Putamen (tissue), 1 donor: ENCODE results near the gene TROAP.
"Not testable (repeated sequence)": the region's sequence is repeated elsewhere in the genome, so short reads cannot be mapped to it uniquely, and the experiment has no call there.

ENCODE experiments used
- DNase-seq: peaks from one replicate; pipeline ENCODE4 v3.0.0-alpha.2; 2016; ENCODE audit warnings: low spot score

TROAP gene

GRCh38 chr12:49328816-49329215, 5.8 kb downstream of the TROAP start:
- DNase-seq = no peak

GRCh38 chr12:49330032-49330619, 7.1 kb downstream of the TROAP start:
- DNase-seq = no peak

- no peak for DNase-seq
Measured at GRCh38 chr12:49330631-49331379, 7.8 kb downstream of the TROAP start.

GRCh38 chr12:49331380-49332222, 8.5 kb downstream of the TROAP start:
- DNase-seq = peak; percentile 40

- no peak for DNase-seq
Measured at GRCh38 chr12:49332441-49332861, 9.4 kb downstream of the TROAP start.

GRCh38 chr12:49332891-49333371, 9.9 kb downstream of the TROAP start:
- DNase-seq = no peak

- DNase-seq = not testable (repeated sequence)
Measured at GRCh38 chr12:49333778-49334177, 10.7 kb downstream of the TROAP start.

GRCh38 chr12:49334226-49334625, 11.2 kb downstream of the TROAP start:
- DNase-seq = no peak

GRCh38 chr12:49334681-49335080, 11.6 kb downstream of the TROAP start:
- DNase-seq = no peak

GRCh38 chr12:49335118-49335954, 12.3 kb downstream of the TROAP start:
- DNase-seq = no peak

GRCh38 chr12:49335955-49336644, 13.0 kb downstream of the TROAP start:
- no peak for DNase-seq

- peak; percentile 57 for DNase-seq
Measured at GRCh38 chr12:49336645-49337584, 13.9 kb downstream of the TROAP start, which contains the start of gene C1QL4. Gene C1QL4, minus strand, starts transcription at chr12:49337188. Its CDS starts 711 bp downstream, at chr12:49336477.

- DNase-seq = no peak
Measured at GRCh38 chr12:49338830-49339463, 15.9 kb downstream of the TROAP start.

- DNase-seq = no peak
Measured at GRCh38 chr12:49339464-49339861, 16.4 kb downstream of the TROAP start.

GRCh38 chr12:49340095-49340870, 17.2 kb downstream of the TROAP start:
- DNase-seq = no peak

GRCh38 chr12:49340971-49341776, 18.1 kb downstream of the TROAP start:
- DNase-seq = no peak

- DNase-seq = no peak
Measured at GRCh38 chr12:49341777-49342065, 18.7 kb downstream of the TROAP start.
